Tibial nerve (tissue), 4 donors: ENCODE data around the gene UBTD1. TPM values are rescaled to one million over a fixed set of nuclear protein-coding genes. Genes with fewer than 3 reads are reported as not detected.

Experiments
- DNase-seq, 2 donors: peaks; one replicate each; pipeline ENCODE4 v3.0.0-alpha.2; 2019; ENCODE audit warnings: low spot score in 2 of 2
- H3K27ac ChIP-seq, 4 donors: fragments of 200-600 bp; sonication (generic) in 3 of 4; one replicate each; pipeline ENCODE4 v1.5.1; 2017 to 2019; ENCODE audit warnings: mild to moderate bottlenecking in 1 of 4
- H3K27me3 ChIP-seq, 2 donors: fragments of 200-600 bp; sonication (generic) in 1 of 2; one replicate each; pipeline versions ENCODE4 v1.5.1 to v1.6.0; 2017 to 2019
- H3K36me3 ChIP-seq, 3 donors: fragments of 200-600 bp; sonication (generic); one replicate each; pipeline ENCODE4 v1.5.1; 2018 to 2019
- H3K4me1 ChIP-seq, 4 donors: fragments of 200-600 bp; sonication (generic) in 3 of 4; one replicate each; pipeline ENCODE4 v1.5.1; 2017 to 2019
- H3K4me3 ChIP-seq, 4 donors: fragments of 200-600 bp; sonication (generic) in 3 of 4; one replicate each; pipeline ENCODE4 v1.5.1; 2017 to 2019; ENCODE audit warnings: mild to moderate bottlenecking in 1 of 4, moderate library complexity in 1 of 4
- H3K9me3 ChIP-seq, 4 donors: fragments of 200-600 bp; sonication (generic) in 3 of 4; one replicate each; pipeline ENCODE4 v1.5.1; 2017 to 2019
- EP300 ChIP-seq, 2 donors: sonication (generic); formaldehyde crosslinking; IDR thresholded peaks; one replicate each; pipeline ENCODE4 v1.6.1; 2017; ENCODE audit warnings: antibody characterized with exemption in 2 of 2, mild to moderate bottlenecking in 1 of 2
- POLR2A ChIP-seq, 2 donors: fragments of 450-650 bp; IDR thresholded peaks; one replicate each; pipeline ENCODE4 v1.6.1; 2017; ENCODE audit warnings: antibody characterized with exemption in 2 of 2, mild to moderate bottlenecking in 2 of 2, moderate library complexity in 2 of 2
- WGBS, 2 donors: methylation state at CpG; one replicate each; pipeline ENCODE4 v1.1.5; 2018; 5-methylcytosine and 5-hydroxymethylcytosine counted together
- total RNA-seq, 4 donors: library from RNA; depleted of rRNA; stranded (reverse); fragments of >200 nt; gene quantifications; one replicate each; pipeline ENCODE4 v1.1.0, GENCODE V29; 2016
- TF ChIP-seq, protein P1 (sequence below), 5 experiments: fragments of 200-600 bp in 3 of 5; fragments of 450-650 bp in 2 of 5; sonication (generic) in 3 of 5; IDR thresholded peaks; one replicate each; pipeline ENCODE4 v1.5.1; 2016 to 2019; ENCODE audit warnings: antibody characterized with exemption in 5 of 5, mild to moderate bottlenecking in 3 of 5, moderate library complexity in 2 of 5

Gene UBTD1
- total RNA-seq, 4 donors from 2014 or later = 9.4 to 17.1 (median 16.5) TPM

- peaks cover 0 to 16% (median 0%) of the 10 kb centered on the region in 4 donors for H3K4me1 ChIP-seq
- H3K27me3 ChIP-seq = no peaks in the 10 kb centered on the region
- H3K9me3 ChIP-seq = no peaks in the 10 kb centered on the region
- H3K36me3 ChIP-seq = peaks cover 2 to 71% (median 25%) of the 10 kb centered on the region in 3 donors
- TF ChIP-seq EP300 (IDR thresholded peaks at IDR 0.05) (no peak), POLR2A (IDR thresholded peaks at IDR 0.05) (no peak)
- TF ChIP-seq, protein P1, sequence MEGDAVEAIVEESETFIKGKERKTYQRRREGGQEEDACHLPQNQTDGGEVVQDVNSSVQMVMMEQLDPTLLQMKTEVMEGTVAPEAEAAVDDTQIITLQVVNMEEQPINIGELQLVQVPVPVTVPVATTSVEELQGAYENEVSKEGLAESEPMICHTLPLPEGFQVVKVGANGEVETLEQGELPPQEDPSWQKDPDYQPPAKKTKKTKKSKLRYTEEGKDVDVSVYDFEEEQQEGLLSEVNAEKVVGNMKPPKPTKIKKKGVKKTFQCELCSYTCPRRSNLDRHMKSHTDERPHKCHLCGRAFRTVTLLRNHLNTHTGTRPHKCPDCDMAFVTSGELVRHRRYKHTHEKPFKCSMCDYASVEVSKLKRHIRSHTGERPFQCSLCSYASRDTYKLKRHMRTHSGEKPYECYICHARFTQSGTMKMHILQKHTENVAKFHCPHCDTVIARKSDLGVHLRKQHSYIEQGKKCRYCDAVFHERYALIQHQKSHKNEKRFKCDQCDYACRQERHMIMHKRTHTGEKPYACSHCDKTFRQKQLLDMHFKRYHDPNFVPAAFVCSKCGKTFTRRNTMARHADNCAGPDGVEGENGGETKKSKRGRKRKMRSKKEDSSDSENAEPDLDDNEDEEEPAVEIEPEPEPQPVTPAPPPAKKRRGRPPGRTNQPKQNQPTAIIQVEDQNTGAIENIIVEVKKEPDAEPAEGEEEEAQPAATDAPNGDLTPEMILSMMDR (IDR thresholded peaks at IDR 0.05) = no peak
- H3K4me3 ChIP-seq = no peak overlapping the region
- H3K27ac ChIP-seq = no peak overlapping the region
- DNase-seq = no peak
- 81 to 86% methylated on average over 1 of the region's 1 CpG for WGBS, 2 donors
Measured at GRCh38 chr10:97482381-97482780, 16.3 kb upstream of the UBTD1 start.

DNA sequence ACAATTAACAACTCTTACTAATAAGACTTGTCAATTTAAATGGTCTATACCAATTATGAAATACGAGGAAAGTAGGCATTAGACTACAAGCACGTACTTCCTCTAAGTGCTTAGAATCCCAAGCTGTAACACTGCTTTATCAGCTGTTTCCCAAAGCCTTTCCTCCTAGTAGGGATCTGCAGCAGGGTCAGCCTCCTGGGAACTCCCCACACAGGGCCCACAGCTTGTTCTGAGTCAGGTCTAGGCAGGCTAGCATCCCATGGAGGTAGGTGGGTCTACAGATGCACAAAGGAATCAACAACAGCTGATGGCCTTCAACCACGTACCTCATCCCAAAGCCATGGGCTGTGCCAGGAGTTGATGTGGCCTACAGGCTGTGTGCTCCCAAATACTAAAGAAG is 15.2 kb upstream of the UBTD1 start:
- peaks cover 0 to 16% (median 0%) of the 10 kb centered on the region in 4 donors for H3K4me1 ChIP-seq
- no peak overlapping the region for H3K27ac ChIP-seq
- no peak for DNase-seq
- H3K9me3 ChIP-seq = no peaks in the 10 kb centered on the region
- peaks cover 0 to 65% (median 15%) of the 10 kb centered on the region in 3 donors for H3K36me3 ChIP-seq
- 56 to 65% methylated on average over 3 of the region's 3 CpGs for WGBS, 2 donors
- TF ChIP-seq, protein P1 (IDR thresholded peaks at IDR 0.05) = no peak
- H3K4me3 ChIP-seq = no peak overlapping the region
- H3K27me3 ChIP-seq = no peaks in the 10 kb centered on the region

GRCh38 chr10:97483921-97484320 is 14.8 kb upstream of the UBTD1 start:
- peaks cover 0 to 61% (median 13%) of the 10 kb centered on the region in 3 donors for H3K36me3 ChIP-seq
- no peaks in the 10 kb centered on the region for H3K9me3 ChIP-seq
- DNase-seq = no peak
- peaks cover 0 to 18% (median 0%) of the 10 kb centered on the region in 4 donors for H3K4me1 ChIP-seq
- WGBS, 2 donors = 60 to 78% methylated on average over 1 of the region's 1 CpG
- TF ChIP-seq POLR2A (IDR thresholded peaks at IDR 0.05) = no peak
- H3K4me3 ChIP-seq = no peak overlapping the region
- H3K27ac ChIP-seq = no peak overlapping the region
- no peaks in the 10 kb centered on the region for H3K27me3 ChIP-seq

DNA sequence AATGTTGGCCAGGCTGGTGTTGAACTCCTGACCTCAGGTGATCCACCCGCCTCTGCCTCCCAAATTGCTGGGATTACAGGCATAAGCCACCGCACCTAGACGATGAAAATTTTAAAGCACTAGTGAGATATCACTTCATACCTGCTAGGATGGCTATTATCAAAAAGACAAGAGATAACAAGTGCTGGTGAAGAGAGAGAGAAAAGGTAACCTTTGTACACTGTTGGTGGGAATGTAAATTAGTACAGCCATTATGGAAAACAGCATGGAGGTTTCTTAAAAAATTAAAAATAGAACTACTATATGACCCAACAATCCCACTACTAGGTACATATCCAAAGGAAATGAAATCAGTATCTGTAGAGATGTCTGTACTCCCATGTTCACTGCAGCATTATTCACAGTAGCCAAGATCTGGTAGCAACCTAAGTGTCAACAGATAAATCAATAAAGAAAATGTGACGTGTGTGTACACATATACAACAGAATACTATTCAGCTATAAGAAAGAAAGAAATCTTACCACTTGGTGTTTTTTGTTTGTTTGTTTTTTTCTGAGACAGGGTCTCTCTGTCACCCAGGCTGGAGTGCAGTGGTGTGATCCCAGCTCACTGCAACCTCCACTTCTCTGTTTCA is 13.0 kb upstream of the UBTD1 start:
- TF ChIP-seq, protein P1 (IDR thresholded peaks at IDR 0.05) = no peak
- TF ChIP-seq EP300 (IDR thresholded peaks at IDR 0.05) = no peak
- peaks cover 0 to 37% (median 1%) of the 10 kb centered on the region in 4 donors for H3K4me1 ChIP-seq

GRCh38 chr10:97490592-97490991 is 8.1 kb upstream of the UBTD1 start:
- Histone ChIP-seq H3K4me1 (peaks cover 0 to 62% (median 18%) of the 10 kb centered on the region in 4 donors), H3K36me3 (peaks cover 0 to 9% (median 0%) of the 10 kb centered on the region in 3 donors), H3K27ac (peak overlapping the region in 2 of 4 donors; percentile 22 to 39), H3K27me3 (no peaks in the 10 kb centered on the region), H3K4me3 (no peak overlapping the region), H3K9me3 (no peaks in the 10 kb centered on the region)
- TF ChIP-seq, protein P1 (IDR thresholded peaks at IDR 0.05) = no peak
- TF ChIP-seq POLR2A (IDR thresholded peaks at IDR 0.05) (no peak), EP300 (IDR thresholded peaks at IDR 0.05) (no peak)
- 33 to 50% methylated on average over 2 of the region's 2 CpGs for WGBS, 2 donors
- DNase-seq = no peak

More for the DNA sequence above, 13.0 kb upstream of the UBTD1 start:
- no peak for DNase-seq
- Histone ChIP-seq H3K4me3 (no peak overlapping the region), H3K27ac (no peak overlapping the region), H3K9me3 (no peaks in the 10 kb centered on the region), H3K36me3 (peaks cover 0 to 42% (median 3%) of the 10 kb centered on the region in 3 donors), H3K27me3 (no peaks in the 10 kb centered on the region)
- 92 to 95% methylated on average over 4 of the region's 4 CpGs for WGBS, 2 donors
